ENCODE measurements around the gene PCSK7. TPM values are rescaled to one million over a fixed set of nuclear protein-coding genes. Genes with fewer than 3 reads are reported as not detected.

Gene PCSK7
- total RNA-seq, 1 experiment from 2014 or later = 50.7 TPM

- H3K14ac ChIP-seq (ENCODE audit: insufficient read depth, low read length) = no peak overlapping the region
- no peak overlapping the region for H4K91ac ChIP-seq (ENCODE audit: insufficient read length, low read depth, low read length)
- DNase-seq = no peak
- no peak overlapping the region for H3T11ph ChIP-seq (ENCODE audit: low read length)
- no peaks in the 10 kb centered on the region for H4K20me1 ChIP-seq (ENCODE audit: control insufficient read depth, insufficient read depth, insufficient read length)
- Mint-ChIP-seq H3K4me1 (no peaks in the 10 kb centered on the region; a peak in 1 of 4 replicates), H3K4me3 (no peak overlapping the region), H3K36me3 (ENCODE audit: insufficient read depth in 1 of 3, low read depth in 3 of 3) (peaks cover 3 to 42% (median 29%) of the 10 kb centered on the region in 3 experiments; a peak in 6 of 7 replicates), H3K27ac (peak overlapping the region in 1 of 3 experiments; percentile 82; a peak in 3 of 7 replicates), H3K9me3 (no peaks in the 10 kb centered on the region), H3K27me3 (ENCODE audit: low read depth) (no peaks in the 10 kb centered on the region)
- no peak overlapping the region for H4K8ac ChIP-seq (replicated peaks; ENCODE audit: insufficient read length, low read depth, low read length)
- H2BK20ac ChIP-seq (ENCODE audit: low read depth, low read length, poor library complexity, severe bottlenecking) = no peak overlapping the region
- no peak overlapping the region for H2BK15ac ChIP-seq (ENCODE audit: low read depth, low read length)
- WGBS (ENCODE audit: extremely low coverage, insufficient read length, low lambda C conversion rate) = no CpG with 5 or more reads among the region's 6 CpGs
- no peak for TF ChIP-seq CTCF (conservative IDR thresholded peaks at IDR 0.05)
- H2BK12ac ChIP-seq (ENCODE audit: insufficient read length, low read depth, low read length) = no peak overlapping the region
- H3K18ac ChIP-seq (ENCODE audit: insufficient read length, low read depth, low read length) = no peak overlapping the region
- H2BK5ac ChIP-seq (ENCODE audit: insufficient read length, low read length) = no peak overlapping the region
- H3K79me1 ChIP-seq (ENCODE audit: insufficient read depth, low read depth, low read length, poor library complexity, severe bottlenecking) = no peaks in the 10 kb centered on the region
- H3K27ac ChIP-seq (ENCODE audit: insufficient read length, low read depth, low read length) = no peak overlapping the region
- H4K5ac ChIP-seq (ENCODE audit: insufficient read length, low read depth, low read length) = no peak overlapping the region
- no peaks in the 10 kb centered on the region for H3K4me1 ChIP-seq (ENCODE audit: insufficient read depth, low read length)
- no peak overlapping the region for H2BK120ac ChIP-seq (ENCODE audit: low read depth, low read length, poor library complexity, severe bottlenecking)
- H3K56ac ChIP-seq (ENCODE audit: insufficient read length, low read depth, low read length) = no peak overlapping the region
- H3K4me2 ChIP-seq (ENCODE audit: insufficient read depth, insufficient read length, low read length) = no peak overlapping the region
- no peak overlapping the region for H3K4ac ChIP-seq (ENCODE audit: low read depth, low read length)
- H3K23ac ChIP-seq (ENCODE audit: insufficient read length, low read depth, low read length) = no peak overlapping the region
- no peak overlapping the region for H2AK5ac ChIP-seq (ENCODE audit: insufficient read length, low read length)
- H2AFZ ChIP-seq (ENCODE audit: low read length) = no peak overlapping the region
- no peaks in the 10 kb centered on the region for H3K27me3 ChIP-seq (ENCODE audit: insufficient read depth, low read length)
- no peaks in the 10 kb centered on the region for H3K23me2 ChIP-seq (ENCODE audit: insufficient read length, low read depth, low read length, poor library complexity, severe bottlenecking)
- H3K9me3 ChIP-seq (ENCODE audit: control insufficient read depth, low read depth, low read length) = no peaks in the 10 kb centered on the region
- H3K9ac ChIP-seq (ENCODE audit: extremely low read depth, insufficient read length, low read length) = no peak overlapping the region
- no peaks in the 10 kb centered on the region for H3K79me2 ChIP-seq (ENCODE audit: insufficient read depth, low read length)
Measured at GRCh38 chr11:117187007-117187406, 44.9 kb downstream of the PCSK7 start.
